ENCODE measurements around the gene LRRC63. TPM values are rescaled to one million over a fixed set of nuclear protein-coding genes. Genes with fewer than 3 reads are reported as not detected.

Gene LRRC63
- total and polyA plus RNA-seq, 2 of the 4 experiments (the other 2 are of a cell fraction) = not detected

DNA sequence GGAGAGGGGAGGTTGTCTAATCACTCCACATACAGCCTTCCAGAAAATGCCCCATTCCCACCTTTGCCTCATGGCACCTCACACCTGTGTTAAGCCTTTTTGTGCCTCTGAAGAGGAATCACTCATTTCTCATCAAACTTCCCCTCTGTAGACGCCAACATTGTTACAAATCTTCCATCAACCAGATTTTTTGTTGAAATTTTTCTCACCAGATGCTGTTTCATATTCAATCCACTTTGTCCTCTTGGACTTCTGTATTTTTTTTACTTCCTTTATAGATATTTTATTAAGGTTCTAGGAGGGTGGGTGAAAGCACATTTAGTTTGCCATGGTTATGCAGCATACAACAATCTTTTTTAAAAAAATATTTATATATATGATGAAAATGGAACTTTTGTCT is 101.3 kb downstream of the LRRC63 start:
- no peaks in the 10 kb centered on the region for H3K27me3 ChIP-seq (ENCODE audit: control insufficient read depth, insufficient read depth, low read length)
- no peak overlapping the region for H3K14ac ChIP-seq (replicated peaks; ENCODE audit: low read depth, low read length)
- DNase-seq (no peak), ATAC-seq (ENCODE audit: low read depth) (no peak)
- intact Hi-C loops (cut with micrococcal nuclease) (no loop called here), dilution Hi-C loops (cut with HindIII; ENCODE audit: low sequenced_read_pairs, unreplicated experiment) (no loop called here), in situ Hi-C loops (cut with MboI; ENCODE audit: low sequenced_read_pairs) (no loop called here)
- H2AK5ac ChIP-seq (ENCODE audit: low read depth, low read length) = no peak overlapping the region
- no peaks in the 10 kb centered on the region for H3K79me1 ChIP-seq (ENCODE audit: low read depth in 1 of 2, low read length in 2 of 2)
- TF ChIP-seq SMC3 (IDR thresholded peaks at IDR 0.05; ENCODE audit: low read depth, low read length) (no peak), CEBPB (IDR thresholded peaks at IDR 0.05; ENCODE audit: low read depth, low read length) (no peak), BHLHE40 (IDR thresholded peaks at IDR 0.05; ENCODE audit: low read depth, low read length) (no peak), RFX5 (IDR thresholded peaks at IDR 0.05; ENCODE audit: low read depth, low read length) (no peak), MAZ (IDR thresholded peaks at IDR 0.05; ENCODE audit: borderline replicate concordance, low read depth, low read length) (no peak), MXI1 (IDR thresholded peaks at IDR 0.05; ENCODE audit: borderline replicate concordance, low read depth, low read length) (no peak), MAFK (IDR thresholded peaks at IDR 0.05; ENCODE audit: low read depth, low read length) (no peak), NFE2L2 (IDR thresholded peaks at IDR 0.05; ENCODE audit: low read depth, low read length) (no peak), RAD21 (IDR thresholded peaks at IDR 0.05; ENCODE audit: low read length) (no peak), POLR2A (IDR thresholded peaks at IDR 0.05; ENCODE audit: low read depth, low read length) (no peak), RCOR1 (IDR thresholded peaks at IDR 0.05; ENCODE audit: insufficient replicate concordance, low read length) (no peak), CHD1 (IDR thresholded peaks at IDR 0.05; ENCODE audit: low read depth, low read length) (no peak), FOS (IDR thresholded peaks at IDR 0.05; ENCODE audit: low read depth, low read length) (no peak)
- TF ChIP-seq, protein P1, sequence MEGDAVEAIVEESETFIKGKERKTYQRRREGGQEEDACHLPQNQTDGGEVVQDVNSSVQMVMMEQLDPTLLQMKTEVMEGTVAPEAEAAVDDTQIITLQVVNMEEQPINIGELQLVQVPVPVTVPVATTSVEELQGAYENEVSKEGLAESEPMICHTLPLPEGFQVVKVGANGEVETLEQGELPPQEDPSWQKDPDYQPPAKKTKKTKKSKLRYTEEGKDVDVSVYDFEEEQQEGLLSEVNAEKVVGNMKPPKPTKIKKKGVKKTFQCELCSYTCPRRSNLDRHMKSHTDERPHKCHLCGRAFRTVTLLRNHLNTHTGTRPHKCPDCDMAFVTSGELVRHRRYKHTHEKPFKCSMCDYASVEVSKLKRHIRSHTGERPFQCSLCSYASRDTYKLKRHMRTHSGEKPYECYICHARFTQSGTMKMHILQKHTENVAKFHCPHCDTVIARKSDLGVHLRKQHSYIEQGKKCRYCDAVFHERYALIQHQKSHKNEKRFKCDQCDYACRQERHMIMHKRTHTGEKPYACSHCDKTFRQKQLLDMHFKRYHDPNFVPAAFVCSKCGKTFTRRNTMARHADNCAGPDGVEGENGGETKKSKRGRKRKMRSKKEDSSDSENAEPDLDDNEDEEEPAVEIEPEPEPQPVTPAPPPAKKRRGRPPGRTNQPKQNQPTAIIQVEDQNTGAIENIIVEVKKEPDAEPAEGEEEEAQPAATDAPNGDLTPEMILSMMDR (conservative IDR thresholded peaks at IDR 0.05; ENCODE audit: low read depth, low read length) = no peak
- TF ChIP-seq, protein P2, sequence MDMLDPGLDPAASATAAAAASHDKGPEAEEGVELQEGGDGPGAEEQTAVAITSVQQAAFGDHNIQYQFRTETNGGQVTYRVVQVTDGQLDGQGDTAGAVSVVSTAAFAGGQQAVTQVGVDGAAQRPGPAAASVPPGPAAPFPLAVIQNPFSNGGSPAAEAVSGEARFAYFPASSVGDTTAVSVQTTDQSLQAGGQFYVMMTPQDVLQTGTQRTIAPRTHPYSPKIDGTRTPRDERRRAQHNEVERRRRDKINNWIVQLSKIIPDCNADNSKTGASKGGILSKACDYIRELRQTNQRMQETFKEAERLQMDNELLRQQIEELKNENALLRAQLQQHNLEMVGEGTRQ (IDR thresholded peaks at IDR 0.05; ENCODE audit: low read depth, low read length) = no peak
- TF ChIP-seq, protein P3, sequence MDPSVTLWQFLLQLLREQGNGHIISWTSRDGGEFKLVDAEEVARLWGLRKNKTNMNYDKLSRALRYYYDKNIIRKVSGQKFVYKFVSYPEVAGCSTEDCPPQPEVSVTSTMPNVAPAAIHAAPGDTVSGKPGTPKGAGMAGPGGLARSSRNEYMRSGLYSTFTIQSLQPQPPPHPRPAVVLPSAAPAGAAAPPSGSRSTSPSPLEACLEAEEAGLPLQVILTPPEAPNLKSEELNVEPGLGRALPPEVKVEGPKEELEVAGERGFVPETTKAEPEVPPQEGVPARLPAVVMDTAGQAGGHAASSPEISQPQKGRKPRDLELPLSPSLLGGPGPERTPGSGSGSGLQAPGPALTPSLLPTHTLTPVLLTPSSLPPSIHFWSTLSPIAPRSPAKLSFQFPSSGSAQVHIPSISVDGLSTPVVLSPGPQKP (IDR thresholded peaks at IDR 0.05; ENCODE audit: borderline replicate concordance, low read depth, low read length) = no peak
- H3K4me2 ChIP-seq (ENCODE audit: low read depth, low read length) = no peak overlapping the region
- ChIA-PET CTCF (no interaction called here), POLR2A (ENCODE audit: unreplicated experiment) (no interaction called here)
- no peak overlapping the region for H3K4me3 ChIP-seq (ENCODE audit: insufficient read depth, low read depth, low read length)
- H2BK120ac ChIP-seq (ENCODE audit: low read depth, low read length) = no peak overlapping the region
- H4K20me1 ChIP-seq (ENCODE audit: insufficient read depth, low read length) = no peaks in the 10 kb centered on the region
- no CpG with 5 or more reads among the region's 1 CpG for WGBS, 2 experiments (ENCODE audit: extremely low coverage in 2 of 2, insufficient read length in 1 of 2)
- H4K5ac ChIP-seq (ENCODE audit: low read depth, low read length) = no peak overlapping the region
- no peak overlapping the region for H4K91ac ChIP-seq (ENCODE audit: insufficient read depth, low read depth, low read length)
- no peak overlapping the region for H4K8ac ChIP-seq (ENCODE audit: low read depth in 2 of 2, low read length in 2 of 2)
- no peak overlapping the region for H3K18ac ChIP-seq (ENCODE audit: low read depth, low read length)
- H3K9ac ChIP-seq (ENCODE audit: low read depth, low read length) = no peak overlapping the region
- no peak overlapping the region for H2BK5ac ChIP-seq (ENCODE audit: low read depth, low read length, poor library complexity, severe bottlenecking)
- no peak overlapping the region for H3K23ac ChIP-seq (ENCODE audit: low read depth, low read length)
- H3K9me1 ChIP-seq (ENCODE audit: insufficient read depth, low read length) = no peaks in the 10 kb centered on the region
- H3K4me1 ChIP-seq (ENCODE audit: control insufficient read depth, insufficient read depth, low read length) = no peaks in the 10 kb centered on the region
- no peak overlapping the region for H3K56ac ChIP-seq (ENCODE audit: extremely low read depth, insufficient read depth, low read length)
- BruUV-seq (replicated peaks) = no TSS peak
- no peak overlapping the region for H2BK15ac ChIP-seq (ENCODE audit: low read depth, low read length)
- H3K36me3 ChIP-seq (ENCODE audit: control insufficient read depth, insufficient read depth, low read length) = no peaks in the 10 kb centered on the region
- H2AK9ac ChIP-seq (replicated peaks; ENCODE audit: low read depth, low read length, poor library complexity) = no peak overlapping the region
- no peaks in the 10 kb centered on the region for H3K9me3 ChIP-seq (ENCODE audit: control insufficient read depth, insufficient read depth, low read length)
- no peak overlapping the region for H3K27ac ChIP-seq (ENCODE audit: insufficient read depth, low read length)
- no peak overlapping the region for H2BK20ac ChIP-seq (ENCODE audit: low read depth, low read length)
- H3K4ac ChIP-seq (ENCODE audit: low read depth, low read length) = no peak overlapping the region
- no peak overlapping the region for H2AFZ ChIP-seq (replicated peaks; ENCODE audit: low read length, poor library complexity)
